ENCODE data around the gene MIAT. TPM values are rescaled to one million over a fixed set of nuclear protein-coding genes. Genes with fewer than 3 reads are reported as not detected.

The MIAT gene
- total and polyA plus RNA-seq, 12 donors = 0.18 to 23.9 (median 3.1) TPM

DNA sequence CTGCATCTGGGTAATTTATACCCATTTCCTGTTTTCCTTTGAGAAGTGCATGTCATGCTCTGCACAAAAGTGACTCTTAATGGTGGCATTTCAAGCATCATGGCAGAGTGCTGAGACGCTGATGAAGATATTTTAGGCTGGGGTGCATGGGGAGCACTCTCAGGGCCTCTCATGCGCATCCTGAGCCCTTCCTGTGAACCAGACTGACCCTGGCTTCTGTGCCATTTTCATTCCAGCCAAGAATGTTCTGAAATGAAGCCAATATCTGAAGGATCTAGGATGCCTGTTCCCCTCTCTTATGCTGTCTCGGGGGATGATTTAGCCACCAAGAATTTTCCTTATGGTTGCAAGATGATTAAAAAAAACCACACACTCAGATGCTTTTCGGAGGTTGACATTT, 61.5 kb downstream of the MIAT start:
- Histone ChIP-seq H3K36me3 (replicated peaks in 1 of 2) (no peaks in the 10 kb centered on the region), H3K9me3 (replicated peaks in 1 of 3) (no peaks in the 10 kb centered on the region), H3K4me1 (replicated peaks in 1 of 2) (peaks cover 0 to 6% of the 10 kb centered on the region in 2 donors), H3K27me3 (no peaks in the 10 kb centered on the region), H3K4me3 (no peak overlapping the region), H3K27ac (no peak overlapping the region)
- TF ChIP-seq, protein P1, sequence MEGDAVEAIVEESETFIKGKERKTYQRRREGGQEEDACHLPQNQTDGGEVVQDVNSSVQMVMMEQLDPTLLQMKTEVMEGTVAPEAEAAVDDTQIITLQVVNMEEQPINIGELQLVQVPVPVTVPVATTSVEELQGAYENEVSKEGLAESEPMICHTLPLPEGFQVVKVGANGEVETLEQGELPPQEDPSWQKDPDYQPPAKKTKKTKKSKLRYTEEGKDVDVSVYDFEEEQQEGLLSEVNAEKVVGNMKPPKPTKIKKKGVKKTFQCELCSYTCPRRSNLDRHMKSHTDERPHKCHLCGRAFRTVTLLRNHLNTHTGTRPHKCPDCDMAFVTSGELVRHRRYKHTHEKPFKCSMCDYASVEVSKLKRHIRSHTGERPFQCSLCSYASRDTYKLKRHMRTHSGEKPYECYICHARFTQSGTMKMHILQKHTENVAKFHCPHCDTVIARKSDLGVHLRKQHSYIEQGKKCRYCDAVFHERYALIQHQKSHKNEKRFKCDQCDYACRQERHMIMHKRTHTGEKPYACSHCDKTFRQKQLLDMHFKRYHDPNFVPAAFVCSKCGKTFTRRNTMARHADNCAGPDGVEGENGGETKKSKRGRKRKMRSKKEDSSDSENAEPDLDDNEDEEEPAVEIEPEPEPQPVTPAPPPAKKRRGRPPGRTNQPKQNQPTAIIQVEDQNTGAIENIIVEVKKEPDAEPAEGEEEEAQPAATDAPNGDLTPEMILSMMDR (IDR thresholded peaks at IDR 0.05) = no peak
- no peak for TF ChIP-seq POLR2A (IDR thresholded peaks at IDR 0.05)
- intact Hi-C loops (cut with DNase I) = no loop called here
- WGBS, 4 donors = 34 to 62% (median 55%) methylated on average over 4 of the region's 4 CpGs
- no peak for DNase-seq

DNA sequence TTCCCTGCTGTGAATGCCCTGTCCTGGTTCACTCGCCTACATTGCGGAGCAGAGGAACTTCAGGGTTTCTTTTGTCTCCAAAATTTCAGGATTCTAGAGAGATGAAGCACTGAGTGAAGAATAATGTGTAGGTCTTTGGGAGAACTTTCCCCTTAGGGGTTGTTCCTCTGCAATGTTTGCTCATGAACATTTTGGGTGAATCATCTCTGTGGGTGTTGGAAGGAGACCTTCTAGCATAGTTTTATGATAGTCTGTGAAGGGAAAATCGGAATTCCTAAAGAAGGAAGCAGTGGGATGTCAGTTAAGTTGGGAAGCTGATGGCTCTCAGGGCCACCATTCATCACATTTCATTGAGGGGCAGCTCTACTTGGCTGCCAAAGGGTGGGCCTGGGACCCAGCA, 64.8 kb downstream of the MIAT start:
- Histone ChIP-seq H3K9me3 (replicated peaks in 1 of 3) (no peaks in the 10 kb centered on the region), H3K4me3 (no peak overlapping the region), H3K27ac (no peak overlapping the region), H3K36me3 (replicated peaks in 1 of 2) (no peaks in the 10 kb centered on the region), H3K4me1 (replicated peaks in 1 of 2) (peaks cover 0 to 6% of the 10 kb centered on the region in 2 donors), H3K27me3 (no peaks in the 10 kb centered on the region)
- 89 to 100% (median 97%) methylated on average over 3 of the region's 3 CpGs for WGBS, 4 donors
- TF ChIP-seq POLR2A (IDR thresholded peaks at IDR 0.05) = no peak
- TF ChIP-seq, protein P1 (IDR thresholded peaks at IDR 0.05) = no peak
- DNase-seq = no peak
- intact Hi-C loops (cut with DNase I) = no loop called here

DNA sequence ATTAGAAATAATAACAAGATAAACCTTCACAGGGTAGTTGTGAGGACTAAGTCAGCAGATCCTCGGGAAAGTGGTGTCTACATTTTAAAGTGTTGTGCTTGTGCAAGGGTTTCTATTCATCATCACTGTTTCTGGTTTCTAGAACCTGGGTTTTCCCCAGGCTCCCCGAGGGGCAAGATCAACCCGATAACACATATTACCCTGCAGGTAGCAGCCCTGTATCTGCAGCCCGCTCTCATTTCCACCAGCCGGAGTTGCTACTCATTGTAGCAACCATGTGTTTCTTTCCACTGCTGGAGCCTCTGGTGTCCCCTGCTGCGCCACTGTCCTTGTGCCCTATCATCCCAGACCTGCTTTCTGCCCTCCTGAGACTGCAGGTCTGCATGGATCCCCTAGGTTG, 67.0 kb downstream of the MIAT start:
- no peaks in the 10 kb centered on the region for H3K9me3 ChIP-seq (replicated peaks in 1 of 3)
- intact Hi-C loops (cut with DNase I) = no loop called here
- no peak for TF ChIP-seq POLR2A (IDR thresholded peaks at IDR 0.05)
- TF ChIP-seq, protein P1 (IDR thresholded peaks at IDR 0.05) = no peak
- 92 to 98% (median 96%) methylated on average over 5 to 6 of the region's 6 CpGs for WGBS, 4 donors
- H3K4me1 ChIP-seq (replicated peaks in 1 of 2) = no peaks in the 10 kb centered on the region
- no peak for DNase-seq
- H3K27ac ChIP-seq = no peak overlapping the region
- no peaks in the 10 kb centered on the region for H3K36me3 ChIP-seq (replicated peaks in 1 of 2)
- H3K27me3 ChIP-seq = no peaks in the 10 kb centered on the region
- H3K4me3 ChIP-seq = no peak overlapping the region

DNA sequence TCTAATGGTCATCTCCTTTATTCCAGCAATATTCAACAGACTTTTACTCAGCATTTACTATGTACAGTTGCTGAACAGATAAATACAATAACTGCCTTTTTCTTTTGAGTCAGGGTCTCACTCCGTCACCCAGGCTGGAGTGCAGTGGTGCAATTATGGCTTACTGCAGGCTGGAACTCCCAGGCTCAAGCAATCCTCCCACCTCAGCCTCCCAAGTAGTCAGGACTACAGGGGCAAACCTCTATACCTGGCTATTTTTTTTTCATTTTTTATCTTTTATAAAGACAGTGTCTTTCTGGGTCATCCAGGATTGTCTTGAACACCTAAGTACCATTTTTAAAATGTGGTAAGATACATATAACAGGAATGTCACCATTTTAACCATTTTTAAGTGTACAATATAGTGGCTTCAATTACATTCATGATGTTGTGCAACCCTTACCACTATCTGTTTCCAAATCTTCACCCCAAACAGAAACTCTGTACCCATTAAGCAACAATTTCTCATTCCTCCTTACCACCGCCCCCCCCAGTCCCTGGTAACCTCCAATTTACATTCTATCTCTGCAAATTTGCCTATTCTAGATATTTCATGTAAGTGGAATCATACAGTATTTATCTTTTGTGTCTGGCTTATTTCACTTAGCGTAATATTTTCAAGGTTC, 67.8 kb downstream of the MIAT start:
- no peaks in the 10 kb centered on the region for H3K4me1 ChIP-seq (replicated peaks in 1 of 2)
- no peak overlapping the region for H3K27ac ChIP-seq
- no peaks in the 10 kb centered on the region for H3K27me3 ChIP-seq
- H3K36me3 ChIP-seq (replicated peaks in 1 of 2) = no peaks in the 10 kb centered on the region
- no peak for DNase-seq
- no peaks in the 10 kb centered on the region for H3K9me3 ChIP-seq (replicated peaks in 1 of 3)
- intact Hi-C loops (cut with DNase I) = no loop called here
- H3K4me3 ChIP-seq = no peak overlapping the region
- WGBS, 4 donors = 90 to 97% (median 93%) methylated on average over 3 of the region's 3 CpGs
- no peak for TF ChIP-seq POLR2A (IDR thresholded peaks at IDR 0.05)
- TF ChIP-seq, protein P1 (IDR thresholded peaks at IDR 0.05) = no peak

Small RNAs within 50 kb of the gene (small RNA-seq; reads per million reads assigned to genes)
- 0 reads per million in 2 donors for gene RF01874

Other genes with a start within 250 kb of the MIAT start
- 1 to 10 TPM in 1 of 9 donors, under 1 TPM in 8; 0.06 to 1.7 (median 0.50) TPM for gene ASPHD2, start 228.3 kb upstream of the MIAT start, total RNA-seq
- under 1 TPM; 0.17 to 0.84 (median 0.40) TPM for gene ASPHD2, start 228.3 kb upstream of the MIAT start, polyA plus RNA-seq
- gene HPS4, start 173.8 kb upstream of the MIAT start, total RNA-seq = 10 to 100 TPM; 23.7 to 38.6 (median 32.4) TPM
- 10 to 100 TPM; 19.9 to 38.5 (median 26.0) TPM for gene HPS4, start 173.8 kb upstream of the MIAT start, polyA plus RNA-seq
- gene SRRD, start 173.7 kb upstream of the MIAT start, total RNA-seq = 100 to 1,000 TPM in 1 of 9 donors, 10 to 100 TPM in 8; 11.8 to 261 (median 17.8) TPM
- gene SRRD, start 173.7 kb upstream of the MIAT start, polyA plus RNA-seq = 10 to 100 TPM; 10.3 to 18.2 (median 10.5) TPM
- 10 to 100 TPM; 25.0 to 73.3 (median 38.2) TPM for gene TFIP11, start 145.1 kb upstream of the MIAT start, total RNA-seq
- gene TFIP11, start 145.1 kb upstream of the MIAT start, polyA plus RNA-seq = 10 to 100 TPM; 28.8 to 38.3 (median 32.2) TPM
- 100 to 1,000 TPM in 1 of 9 donors, 10 to 100 TPM in 8; 17.6 to 167 (median 69.7) TPM for gene TPST2, start 67.5 kb upstream of the MIAT start, total RNA-seq
- gene TPST2, start 67.5 kb upstream of the MIAT start, polyA plus RNA-seq = 10 to 100 TPM; 15.7 to 21.2 (median 17.7) TPM
- gene CRYBB1, start 39.6 kb upstream of the MIAT start, total RNA-seq = 1 to 10 TPM in 7 of 9 donors, under 1 TPM in 2; 0.39 to 2.6 (median 1.9) TPM
- gene CRYBB1, start 39.6 kb upstream of the MIAT start, polyA plus RNA-seq = 1 to 10 TPM in 1 of 3 donors, under 1 TPM in 2; 0.55 to 1.4 (median 0.88) TPM
- not detected for gene CRYBA4, start 35.6 kb upstream of the MIAT start, total RNA-seq
- gene CRYBA4, start 35.6 kb upstream of the MIAT start, polyA plus RNA-seq = not detected

All from adrenal gland (tissue), 12 donors.